AG04450 (cell line): ENCODE results near the gene MBNL3. TPM values are rescaled to one million over a fixed set of nuclear protein-coding genes. Genes with fewer than 3 reads are reported as not detected.

ENCODE experiments used
- CTCF ChIA-PET: fragments of 300-600, 350-600 bp; formaldehyde crosslinking; extraction: SDS; loops from one replicate; lab custom pipeline; 2022; ENCODE audit warnings: antibody characterized with exemption, inconsistent platforms; lab: Charles Lee
- POLR2A ChIA-PET: fragments of 350-600 bp; formaldehyde crosslinking; extraction: SDS; loops from one replicate; lab custom pipeline; 2021; ENCODE audit warnings: antibody characterized with exemption, inconsistent platforms; lab: Yijun Ruan, JAX
- DNase-seq: peaks from one replicate; pipeline ENCODE4 v3.0.0-alpha.2; 2011; ENCODE audit warnings: low read depth, low spot score
- H3K27ac ChIP-seq: one replicate; pipeline ENCODE4 v1.5.1; 2012; ENCODE audit warnings: low read depth, low read length, control low read depth
- H3K27me3 ChIP-seq: one replicate; pipeline ENCODE4 v1.6.0; 2012; ENCODE audit warnings: low read length; ENCODE audit not compliant: control insufficient read depth, insufficient read depth
- H3K4me3 ChIP-seq: 2 replicates; pipeline ENCODE4 v1.5.1; 2011; ENCODE audit warnings: mild to moderate bottlenecking, low read depth, low read length, control low read depth
- H3K9me3 ChIP-seq: 2 replicates; pipeline ENCODE4 v1.5.1; 2012; ENCODE audit warnings: low read length; ENCODE audit not compliant: control insufficient read depth, insufficient read depth
- CTCF ChIP-seq: IDR thresholded peaks from 2 replicates; pipeline ENCODE4 v1.5.1; 2011; ENCODE audit warnings: low read depth, low read length, control low read depth, inconsistent platforms
- polyA plus RNA-seq: library from polyadenylated mRNA; depleted of rRNA; stranded (reverse); fragments of >200 nt; gene quantifications from 2 replicates; pipeline ENCODE4 v1.2.3, GENCODE V29; 2011

MBNL3 gene
- polyA plus RNA-seq, 1 experiment, result 1.1 TPM

- Histone ChIP-seq H3K9me3 (no peaks in the 10 kb centered on the region), H3K27ac (no peak overlapping the region), H3K27me3 (no peaks in the 10 kb centered on the region), H3K4me3 (no peak overlapping the region)
- TF ChIP-seq CTCF, result no peak
- ChIA-PET CTCF (interaction anchor here (0.7 kb wide), 1 partner anchor 114 kb away, joined by 3 read pairs; no protein-coding TSS in a partner anchor), POLR2A (no interaction called here)
- no peak for DNase-seq
Observed at GRCh38 chrX:132406106-132406505, 82.7 kb downstream of the MBNL3 start.

- no peak for DNase-seq
- no peak for TF ChIP-seq CTCF
- Histone ChIP-seq H3K9me3 (no peaks in the 10 kb centered on the region), H3K4me3 (no peak overlapping the region), H3K27ac (no peak overlapping the region), H3K27me3 (no peaks in the 10 kb centered on the region)
- ChIA-PET POLR2A (no interaction called here), CTCF (no interaction called here)
Observed at GRCh38 chrX:132404266-132404665, 84.6 kb downstream of the MBNL3 start.

- no peak for DNase-seq
- TF ChIP-seq CTCF, result no peak
- ChIA-PET CTCF (no interaction called here), POLR2A (no interaction called here)
- Histone ChIP-seq H3K4me3 (no peak overlapping the region), H3K27ac (no peak overlapping the region), H3K27me3 (no peaks in the 10 kb centered on the region), H3K9me3 (no peaks in the 10 kb centered on the region)
Observed at GRCh38 chrX:132401935-132402334, 86.9 kb downstream of the MBNL3 start.

- DNase-seq, result no peak
- Histone ChIP-seq H3K4me3 (no peak overlapping the region), H3K27ac (no peak overlapping the region), H3K27me3 (no peaks in the 10 kb centered on the region), H3K9me3 (no peaks in the 10 kb centered on the region)
- no peak for TF ChIP-seq CTCF
- ChIA-PET POLR2A (no interaction called here), CTCF (no interaction called here)
Observed at GRCh38 chrX:132400706-132401105, 88.1 kb downstream of the MBNL3 start.

GRCh38 chrX:132395645-132396044, 93.2 kb downstream of the MBNL3 start:
- no peak for DNase-seq
- Histone ChIP-seq H3K4me3 (no peak overlapping the region), H3K27me3 (no peaks in the 10 kb centered on the region), H3K27ac (no peak overlapping the region), H3K9me3 (no peaks in the 10 kb centered on the region)
- no peak for TF ChIP-seq CTCF
- CTCF ChIA-PET, result no interaction called here
- POLR2A ChIA-PET, result no interaction called here
